OCI-LY3 (cell line): ENCODE data around the gene SPECC1.

Experiments
- EZH2phosphoT487 ChIP-seq: fragments of 200-600 bp; shearing (Covaris generic); IDR thresholded peaks from 2 replicates; pipeline ENCODE4 v1.6.1; 2018; ENCODE audit warnings: antibody characterized with exemption, mixed run types, low read depth
- TF ChIP-seq, protein P1 (sequence below): fragments of 200-600, 300-600 bp; sonication (generic); IDR thresholded peaks from 2 replicates; pipeline ENCODE4 v1.5.1; 2014; ENCODE audit warnings: antibody characterized with exemption, low read length, low read depth

GRCh38 chr17:20315311-20315710 lies 306.2 kb downstream of the SPECC1 start:
- no peak for TF ChIP-seq EZH2phosphoT487
- TF ChIP-seq, protein P1, sequence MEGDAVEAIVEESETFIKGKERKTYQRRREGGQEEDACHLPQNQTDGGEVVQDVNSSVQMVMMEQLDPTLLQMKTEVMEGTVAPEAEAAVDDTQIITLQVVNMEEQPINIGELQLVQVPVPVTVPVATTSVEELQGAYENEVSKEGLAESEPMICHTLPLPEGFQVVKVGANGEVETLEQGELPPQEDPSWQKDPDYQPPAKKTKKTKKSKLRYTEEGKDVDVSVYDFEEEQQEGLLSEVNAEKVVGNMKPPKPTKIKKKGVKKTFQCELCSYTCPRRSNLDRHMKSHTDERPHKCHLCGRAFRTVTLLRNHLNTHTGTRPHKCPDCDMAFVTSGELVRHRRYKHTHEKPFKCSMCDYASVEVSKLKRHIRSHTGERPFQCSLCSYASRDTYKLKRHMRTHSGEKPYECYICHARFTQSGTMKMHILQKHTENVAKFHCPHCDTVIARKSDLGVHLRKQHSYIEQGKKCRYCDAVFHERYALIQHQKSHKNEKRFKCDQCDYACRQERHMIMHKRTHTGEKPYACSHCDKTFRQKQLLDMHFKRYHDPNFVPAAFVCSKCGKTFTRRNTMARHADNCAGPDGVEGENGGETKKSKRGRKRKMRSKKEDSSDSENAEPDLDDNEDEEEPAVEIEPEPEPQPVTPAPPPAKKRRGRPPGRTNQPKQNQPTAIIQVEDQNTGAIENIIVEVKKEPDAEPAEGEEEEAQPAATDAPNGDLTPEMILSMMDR: no peak
